Astrocyte of the cerebellum (primary cell): Measurements from ENCODE around the gene FAM83E.

Source experiments
- DNase-seq: peaks from one replicate; pipeline ENCODE4 v3.0.0-alpha.2; 2011; ENCODE audit warnings: low read depth
- H3K4me3 ChIP-seq: 2 replicates; pipeline ENCODE4 v1.5.1; 2011; ENCODE audit warnings: mild to moderate bottlenecking, low read depth, low read length, moderate library complexity
- in situ Hi-C: cut with HindIII; loops from 2 replicates; pipeline ENCODE4 v1.10.0; 2017; ENCODE audit warnings: low sequenced_read_pairs
- TF ChIP-seq, protein P1 (sequence below): IDR thresholded peaks from 2 replicates; pipeline ENCODE4 v1.5.1; 2012; ENCODE audit warnings: low read length, low read depth, moderate library complexity, mild to moderate bottlenecking; ENCODE audit errors: missing control alignments

The FAM83E gene

DNA sequence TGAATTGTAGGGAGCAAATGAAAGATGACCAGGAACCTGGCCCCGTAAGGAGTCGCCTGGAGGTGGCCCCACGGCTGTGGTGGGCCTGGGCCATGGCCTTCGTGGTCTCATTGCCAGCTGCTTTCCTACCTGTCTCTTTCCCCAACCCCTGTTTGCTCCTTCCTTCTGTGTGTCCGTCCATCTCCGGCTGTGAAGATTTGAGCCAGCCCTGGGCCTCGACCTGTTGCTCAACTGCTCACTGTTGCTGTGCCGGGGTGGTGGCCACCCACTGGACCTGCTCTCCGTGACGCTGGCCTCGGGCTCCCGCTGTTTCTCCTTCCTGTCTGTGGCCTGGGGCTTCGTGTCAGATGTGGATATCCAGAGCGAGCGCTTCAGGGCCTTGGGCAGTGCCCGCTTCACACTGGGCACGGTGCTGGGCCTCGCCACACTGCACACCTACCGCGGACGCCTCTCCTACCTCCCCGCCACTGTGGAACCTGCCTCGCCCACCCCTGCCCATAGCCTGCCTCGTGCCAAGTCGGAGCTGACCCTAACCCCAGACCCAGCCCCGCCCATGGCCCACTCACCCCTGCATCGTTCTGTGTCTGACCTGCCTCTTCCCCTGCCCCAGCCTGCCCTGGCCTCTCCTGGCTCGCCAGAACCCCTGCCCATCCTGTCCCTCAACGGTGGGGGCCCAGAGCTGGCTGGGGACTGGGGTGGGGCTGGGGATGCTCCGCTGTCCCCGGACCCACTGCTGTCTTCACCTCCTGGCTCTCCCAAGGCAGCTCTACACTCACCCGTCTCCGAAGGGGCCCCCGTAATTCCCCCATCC, 13.8 kb upstream of the FAM83E start:
- no peak for DNase-seq
- TF ChIP-seq, protein P1, sequence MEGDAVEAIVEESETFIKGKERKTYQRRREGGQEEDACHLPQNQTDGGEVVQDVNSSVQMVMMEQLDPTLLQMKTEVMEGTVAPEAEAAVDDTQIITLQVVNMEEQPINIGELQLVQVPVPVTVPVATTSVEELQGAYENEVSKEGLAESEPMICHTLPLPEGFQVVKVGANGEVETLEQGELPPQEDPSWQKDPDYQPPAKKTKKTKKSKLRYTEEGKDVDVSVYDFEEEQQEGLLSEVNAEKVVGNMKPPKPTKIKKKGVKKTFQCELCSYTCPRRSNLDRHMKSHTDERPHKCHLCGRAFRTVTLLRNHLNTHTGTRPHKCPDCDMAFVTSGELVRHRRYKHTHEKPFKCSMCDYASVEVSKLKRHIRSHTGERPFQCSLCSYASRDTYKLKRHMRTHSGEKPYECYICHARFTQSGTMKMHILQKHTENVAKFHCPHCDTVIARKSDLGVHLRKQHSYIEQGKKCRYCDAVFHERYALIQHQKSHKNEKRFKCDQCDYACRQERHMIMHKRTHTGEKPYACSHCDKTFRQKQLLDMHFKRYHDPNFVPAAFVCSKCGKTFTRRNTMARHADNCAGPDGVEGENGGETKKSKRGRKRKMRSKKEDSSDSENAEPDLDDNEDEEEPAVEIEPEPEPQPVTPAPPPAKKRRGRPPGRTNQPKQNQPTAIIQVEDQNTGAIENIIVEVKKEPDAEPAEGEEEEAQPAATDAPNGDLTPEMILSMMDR: no peak
- no peak overlapping the region for H3K4me3 ChIP-seq
- in situ Hi-C loops: no loop called here

- no peak for DNase-seq
- TF ChIP-seq, protein P1: no peak
- in situ Hi-C loops: no loop called here
- no peak overlapping the region for H3K4me3 ChIP-seq
Observed at GRCh38 chr19:48627865-48628314, 13.0 kb upstream of the FAM83E start.

- DNase-seq: no peak
- TF ChIP-seq, protein P1: no peak
- no peak overlapping the region for H3K4me3 ChIP-seq
- in situ Hi-C loops: no loop called here
Observed at GRCh38 chr19:48627201-48627864, 12.5 kb upstream of the FAM83E start.

DNA sequence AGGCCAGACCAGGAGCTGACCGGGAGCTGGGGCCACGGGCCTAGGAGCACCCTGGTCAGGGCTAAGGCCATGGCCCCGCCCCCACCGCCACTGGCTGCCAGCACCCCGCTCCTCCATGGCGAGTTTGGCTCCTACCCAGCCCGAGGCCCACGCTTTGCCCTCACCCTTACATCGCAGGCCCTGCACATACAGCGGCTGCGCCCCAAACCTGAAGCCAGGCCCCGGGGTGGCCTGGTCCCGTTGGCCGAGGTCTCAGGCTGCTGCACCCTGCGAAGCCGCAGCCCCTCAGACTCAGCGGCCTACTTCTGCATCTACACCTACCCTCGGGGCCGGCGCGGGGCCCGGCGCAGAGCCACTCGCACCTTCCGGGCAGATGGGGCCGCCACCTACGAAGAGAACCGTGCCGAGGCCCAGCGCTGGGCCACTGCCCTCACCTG, 11.0 kb upstream of the FAM83E start:
- no peak for DNase-seq
- in situ Hi-C loops: no loop called here
- no peak overlapping the region for H3K4me3 ChIP-seq

GRCh38 chr19:48624791-48625723, 10.2 kb upstream of the FAM83E start:
- no peak for DNase-seq
- TF ChIP-seq, protein P1: no peak
- H3K4me3 ChIP-seq: peak overlapping the region; percentile 58
- in situ Hi-C loops: no loop called here

More for the DNA sequence above, 11.0 kb upstream of the FAM83E start:
- TF ChIP-seq, protein P1: no peak

GRCh38 chr19:48624067-48624594, 9.3 kb upstream of the FAM83E start:
- peak; percentile 95 for DNase-seq
- TF ChIP-seq, protein P1: no peak
- in situ Hi-C loops: no loop called here
- peak overlapping the region; percentile 58 for H3K4me3 ChIP-seq
